Mesenchymal stem cell (in vitro differentiated cells and primary cell): ENCODE measurements around the gene POLN.

Experiments used
- DNase-seq: peaks from one replicate; pipeline ENCODE4 v3.0.0-alpha.2; 2013
- H2AFZ ChIP-seq: one replicate; pipeline ENCODE4 v1.6.1; 2013; ENCODE audit warnings: low read depth, mild to moderate bottlenecking, control low read depth, inconsistent platforms, low read length, moderate library complexity
- H2AK5ac ChIP-seq: 2 replicates; pipeline ENCODE4 v1.6.1; 2013; ENCODE audit warnings: low read length, moderate library complexity, mild to moderate bottlenecking, inconsistent platforms; ENCODE audit not compliant: severe bottlenecking
- H2BK120ac ChIP-seq: one replicate; pipeline ENCODE4 v1.6.1; 2013; ENCODE audit warnings: low read depth, mild to moderate bottlenecking, inconsistent platforms, low read length, moderate library complexity
- H2BK12ac ChIP-seq, 2 experiments: one replicate each; pipeline ENCODE4 v1.6.1; 2013; ENCODE audit warnings: inconsistent platforms in 2 of 2, low read length in 2 of 2, mild to moderate bottlenecking in 2 of 2, moderate library complexity in 2 of 2, control low read depth in 1 of 2
- H2BK15ac ChIP-seq: one replicate; pipeline ENCODE4 v1.6.1; 2013; ENCODE audit warnings: mild to moderate bottlenecking, low read depth, inconsistent platforms; ENCODE audit not compliant: poor library complexity, severe bottlenecking
- H2BK5ac ChIP-seq: 2 replicates; pipeline ENCODE4 v1.6.1; 2013; ENCODE audit warnings: low read depth, mild to moderate bottlenecking, low read length, control low read depth, inconsistent platforms; ENCODE audit not compliant: poor library complexity, severe bottlenecking
- H3K14ac ChIP-seq, 2 experiments: one replicate each; pipeline ENCODE4 v1.6.1; 2013; ENCODE audit warnings: inconsistent platforms in 2 of 2, low read length in 2 of 2, control low read depth in 1 of 2, mild to moderate bottlenecking in 1 of 2, moderate library complexity in 1 of 2
- H3K18ac ChIP-seq, 2 experiments: one replicate each; pipeline ENCODE4 v1.6.1; 2013; ENCODE audit warnings: inconsistent platforms in 2 of 2, low read length in 2 of 2, control low read depth in 1 of 2, low read depth in 1 of 2, mild to moderate bottlenecking in 1 of 2
- H3K23ac ChIP-seq, 2 experiments: one replicate each; pipeline ENCODE4 v1.6.1; 2013; ENCODE audit warnings: inconsistent platforms in 2 of 2, low read length in 2 of 2, mild to moderate bottlenecking in 2 of 2, moderate library complexity in 2 of 2, control low read depth in 1 of 2
- H3K27ac ChIP-seq: 2 replicates; pipeline ENCODE4 v1.5.1; 2013; ENCODE audit warnings: mild to moderate bottlenecking, moderate library complexity, low read length, control low read depth, inconsistent platforms; ENCODE audit not compliant: poor library complexity, severe bottlenecking
- H3K27me3 ChIP-seq, 2 experiments: 2 replicates each; pipeline versions ENCODE4 v1.6.1 to v1.7.0; 2013; ENCODE audit warnings: low read length in 2 of 2, mild to moderate bottlenecking in 2 of 2, moderate library complexity in 2 of 2, control low read depth in 1 of 2, inconsistent platforms in 1 of 2; ENCODE audit not compliant: control insufficient read depth in 1 of 2, insufficient read depth in 1 of 2
- H3K36me3 ChIP-seq, 2 experiments: 2 replicates each; pipeline versions ENCODE4 v1.6.1 to v1.7.0; 2013; ENCODE audit warnings: low read length in 2 of 2, control low read depth in 1 of 2, inconsistent platforms in 1 of 2, low read depth in 1 of 2, mild to moderate bottlenecking in 1 of 2; ENCODE audit not compliant: insufficient read depth in 2 of 2, control insufficient read depth in 1 of 2
- H3K4ac ChIP-seq, 2 experiments: one replicate each; pipeline ENCODE4 v1.6.1; 2013; ENCODE audit warnings: inconsistent platforms in 2 of 2, low read length in 2 of 2, mild to moderate bottlenecking in 2 of 2, moderate library complexity in 2 of 2, control low read depth in 1 of 2, low read depth in 1 of 2
- H3K4me1 ChIP-seq: 2 replicates; pipeline ENCODE4 v1.6.1; 2013; ENCODE audit warnings: low read depth, low read length, control low read depth; ENCODE audit not compliant: control insufficient read depth, insufficient read depth
- H3K4me2 ChIP-seq: 2 replicates; pipeline ENCODE4 v1.6.1; 2013; ENCODE audit warnings: low read length, mild to moderate bottlenecking, inconsistent platforms; ENCODE audit not compliant: poor library complexity, severe bottlenecking
- H3K4me3 ChIP-seq, 2 experiments: 2 replicates each; pipeline versions ENCODE4 v1.5.1 to v1.7.0; 2013; ENCODE audit warnings: low read length in 2 of 2, mild to moderate bottlenecking in 2 of 2, control low read depth in 1 of 2, low read depth in 1 of 2; ENCODE audit not compliant: insufficient read depth in 1 of 2
- H3K79me1 ChIP-seq: replicated peaks from 2 replicates; pipeline ENCODE4 v1.6.1; 2013; ENCODE audit warnings: mild to moderate bottlenecking, control low read depth, low read length, inconsistent platforms; ENCODE audit not compliant: poor library complexity, severe bottlenecking
- H3K9ac ChIP-seq: 2 replicates; pipeline ENCODE4 v1.7.0; 2013; ENCODE audit warnings: mild to moderate bottlenecking, low read length, moderate library complexity
- H3K9me3 ChIP-seq: 2 replicates; pipeline ENCODE4 v1.7.0; 2013; ENCODE audit warnings: mild to moderate bottlenecking, low read length; ENCODE audit not compliant: control insufficient read depth
- H4K8ac ChIP-seq: one replicate; pipeline ENCODE4 v1.6.1; 2013; ENCODE audit warnings: inconsistent platforms, mild to moderate bottlenecking, low read length, moderate library complexity
- H4K91ac ChIP-seq: one replicate; pipeline ENCODE4 v1.6.1; 2013; ENCODE audit warnings: mild to moderate bottlenecking, low read length, inconsistent platforms
- WGBS: methylation state at CpG from one replicate; pipeline ENCODE4 v1.1.7; 2013; ENCODE audit warnings: mixed read lengths; 5-methylcytosine and 5-hydroxymethylcytosine counted together

Gene POLN

GRCh38 chr4:2081540-2081939, 160.4 kb downstream of the POLN start:
- H2BK12ac ChIP-seq, result no peak overlapping the region
- H3K27me3 ChIP-seq, result peaks cover 0 to 4% of the 10 kb centered on the region in 2 experiments
- H4K8ac ChIP-seq, result no peak overlapping the region
- WGBS, result 89% methylated on average over 10 of the region's 10 CpGs
- H3K27ac ChIP-seq, result no peak overlapping the region
- no peak overlapping the region for H4K91ac ChIP-seq
- no peak overlapping the region for H3K18ac ChIP-seq
- no peak overlapping the region for H3K23ac ChIP-seq
- no peaks in the 10 kb centered on the region for H3K79me1 ChIP-seq
- H3K9ac ChIP-seq, result no peak overlapping the region
- no peak overlapping the region for H3K4me3 ChIP-seq
- H2AFZ ChIP-seq, result no peak overlapping the region
- H3K4me2 ChIP-seq, result no peak overlapping the region
- H3K14ac ChIP-seq, result no peak overlapping the region
- H3K4me1 ChIP-seq, result no peaks in the 10 kb centered on the region
- H3K36me3 ChIP-seq, result peaks cover 0 to 4% of the 10 kb centered on the region in 2 experiments
- H3K9me3 ChIP-seq, result no peaks in the 10 kb centered on the region
- DNase-seq, result no peak
- H2BK5ac ChIP-seq, result no peak overlapping the region
- no peak overlapping the region for H2AK5ac ChIP-seq
- no peak overlapping the region for H2BK120ac ChIP-seq
- H3K4ac ChIP-seq, result no peak overlapping the region
- no peak overlapping the region for H2BK15ac ChIP-seq

GRCh38 chr4:2080429-2081300, 161.3 kb downstream of the POLN start:
- Histone ChIP-seq H3K4ac (no peak overlapping the region), H3K9me3 (no peaks in the 10 kb centered on the region), H3K4me3 (no peak overlapping the region), H4K91ac (no peak overlapping the region), H3K18ac (no peak overlapping the region), H3K27me3 (peaks cover 0 to 4% of the 10 kb centered on the region in 2 experiments), H3K27ac (no peak overlapping the region), H3K4me2 (no peak overlapping the region), H2BK120ac (no peak overlapping the region), H3K36me3 (peaks cover 0 to 4% of the 10 kb centered on the region in 2 experiments), H2BK15ac (peak overlapping the region; percentile 2), H3K4me1 (no peaks in the 10 kb centered on the region), H3K23ac (no peak overlapping the region), H2BK5ac (no peak overlapping the region), H2AK5ac (no peak overlapping the region), H2BK12ac (no peak overlapping the region), H3K9ac (no peak overlapping the region), H3K79me1 (no peaks in the 10 kb centered on the region), H3K14ac (no peak overlapping the region), H4K8ac (no peak overlapping the region), H2AFZ (no peak overlapping the region)
- WGBS, result 82% methylated on average over 19 of the region's 19 CpGs
- no peak for DNase-seq

- no peak overlapping the region for H4K91ac ChIP-seq
- H3K79me1 ChIP-seq, result no peaks in the 10 kb centered on the region
- no peak overlapping the region for H2BK120ac ChIP-seq
- no peak overlapping the region for H2BK5ac ChIP-seq
- no peak overlapping the region for H2BK15ac ChIP-seq
- peaks cover 0 to 4% of the 10 kb centered on the region in 2 experiments for H3K36me3 ChIP-seq
- no peak overlapping the region for H3K18ac ChIP-seq
- H3K4ac ChIP-seq, result no peak overlapping the region
- H3K4me3 ChIP-seq, result no peak overlapping the region
- no peak overlapping the region for H4K8ac ChIP-seq
- H3K23ac ChIP-seq, result no peak overlapping the region
- H3K27me3 ChIP-seq, result peaks cover 0 to 4% of the 10 kb centered on the region in 2 experiments
- H3K4me1 ChIP-seq, result no peaks in the 10 kb centered on the region
- H2AK5ac ChIP-seq, result no peak overlapping the region
- no peak overlapping the region for H2BK12ac ChIP-seq
- H3K9ac ChIP-seq, result no peak overlapping the region
- DNase-seq, result no peak
- no peak overlapping the region for H3K27ac ChIP-seq
- H2AFZ ChIP-seq, result no peak overlapping the region
- H3K9me3 ChIP-seq, result no peaks in the 10 kb centered on the region
- no peak overlapping the region for H3K4me2 ChIP-seq
- no peak overlapping the region for H3K14ac ChIP-seq
- WGBS, result 79% methylated on average over 9 of the region's 9 CpGs
Measured at GRCh38 chr4:2079926-2080325, 162.0 kb downstream of the POLN start.

- H3K18ac ChIP-seq, result no peak overlapping the region
- WGBS, result 90% methylated on average over 5 of the region's 5 CpGs
- no peak overlapping the region for H2BK5ac ChIP-seq
- no peak overlapping the region for H2BK15ac ChIP-seq
- H3K36me3 ChIP-seq, result no peaks in the 10 kb centered on the region
- H3K9me3 ChIP-seq, result no peaks in the 10 kb centered on the region
- H3K27ac ChIP-seq, result no peak overlapping the region
- no peak overlapping the region for H2AFZ ChIP-seq
- H3K9ac ChIP-seq, result no peak overlapping the region
- H3K23ac ChIP-seq, result no peak overlapping the region
- no peak overlapping the region for H3K4ac ChIP-seq
- no peak overlapping the region for H3K14ac ChIP-seq
- H3K4me1 ChIP-seq, result no peaks in the 10 kb centered on the region
- H3K27me3 ChIP-seq, result peaks cover 0 to 8% of the 10 kb centered on the region in 2 experiments
- no peak overlapping the region for H2AK5ac ChIP-seq
- no peak overlapping the region for H4K8ac ChIP-seq
- no peak for DNase-seq
- H3K79me1 ChIP-seq, result no peaks in the 10 kb centered on the region
- H2BK120ac ChIP-seq, result no peak overlapping the region
- H2BK12ac ChIP-seq, result no peak overlapping the region
- no peak overlapping the region for H3K4me2 ChIP-seq
- no peak overlapping the region for H3K4me3 ChIP-seq
- no peak overlapping the region for H4K91ac ChIP-seq
Measured at GRCh38 chr4:2079006-2079405, 162.9 kb downstream of the POLN start.
